H54 (cell line): ENCODE measurements around the gene SNCG.
"Not testable (repeated sequence)": the region's sequence is repeated elsewhere in the genome, so short reads cannot be mapped to it uniquely, and the experiment has no call there.

Experiments
- DNase-seq: peaks from one replicate; pipeline ENCODE4 v3.0.0; 2011; ENCODE audit warnings: low spot score, mixed read lengths; ENCODE audit not compliant: insufficient read length
- FAIRE-seq: peaks from 3 replicates; lab custom pipeline; 2011; peaks lifted over from hg19 to GRCh38; lab: Jason Lieb, UNC
- POLR2A ChIP-seq: IDR thresholded peaks from 2 replicates; pipeline ENCODE4 v1.6.1; 2011; ENCODE audit warnings: low read depth, mild to moderate bottlenecking, low read length

The SNCG gene

GRCh38 chr10:86992456-86992855 is 34.1 kb downstream of the SNCG start:
- TF ChIP-seq POLR2A = no peak
- DNase-seq = no peak
- no peak for FAIRE-seq

GRCh38 chr10:86992929-86993328 is 34.5 kb downstream of the SNCG start:
- no peak for DNase-seq
- no peak for TF ChIP-seq POLR2A

GRCh38 chr10:86999802-87000403 is 41.5 kb downstream of the SNCG start:
- FAIRE-seq = peak; percentile 27
- not testable (repeated sequence) for DNase-seq

More at GRCh38 chr10:86992929-86993328, 34.5 kb downstream of the SNCG start:
- FAIRE-seq = no peak

- FAIRE-seq (no peak), DNase-seq (no peak)
- no peak for TF ChIP-seq POLR2A
Observed at GRCh38 chr10:87000491-87000890, 42.1 kb downstream of the SNCG start.

- not testable (repeated sequence) for FAIRE-seq, DNase-seq
Observed at GRCh38 chr10:87007124-87007523, 48.7 kb downstream of the SNCG start.

GRCh38 chr10:87007674-87008073 is 49.3 kb downstream of the SNCG start:
- not testable (repeated sequence) for DNase-seq, FAIRE-seq

- not testable (repeated sequence) for DNase-seq, FAIRE-seq
Observed at GRCh38 chr10:87008303-87008702, 49.9 kb downstream of the SNCG start.

GRCh38 chr10:87009134-87009696 is 50.8 kb downstream of the SNCG start:
- DNase-seq, FAIRE-seq: not testable (repeated sequence)
